GM12878 (cell line): ENCODE measurements around the gene CCDC85A. TPM values are rescaled to one million over a fixed set of nuclear protein-coding genes. Genes with fewer than 3 reads are reported as not detected.

Experiments
- ATAC-seq: fragments of 200-7000 bp; cut with Tn5 transposase; 3 replicates; pipeline ENCODE4 v1.9.1; 2020; ENCODE audit warnings: mild to moderate bottlenecking, moderate library complexity
- BruUV-seq: library from RNA; stranded (reverse); fragments of 400-500 nt; replicated peaks from 2 replicates; lab custom pipeline; 2021; lab: Mats Ljungman, UMichigan
- CTCF ChIA-PET: fragments of 300-600 bp; sonication (Branson Sonifier 250); formaldehyde crosslinking; extraction: SDS; loops from one replicate; lab custom pipeline; 2021; ENCODE audit warnings: inconsistent platforms; lab: Yijun Ruan, JAX
- POLR2A ChIA-PET: fragments of 350-600 bp; formaldehyde crosslinking; extraction: SDS; loops from one replicate; lab custom pipeline; 2021; ENCODE audit warnings: inconsistent platforms; lab: Charles Lee
- RAD21 ChIA-PET: fragments of 300-600 bp; sonication (Branson Sonifier 250); formaldehyde crosslinking; loops from one replicate; lab custom pipeline; 2023; ENCODE audit warnings: antibody characterized with exemption; ENCODE audit not compliant: unreplicated experiment; lab: Charles Lee
- SMC1A ChIA-PET: fragments of 300-600 bp; sonication (Branson Sonifier 250); formaldehyde crosslinking; loops from one replicate; lab custom pipeline; 2023; ENCODE audit not compliant: unreplicated experiment, uncharacterized antibody; lab: Charles Lee
- DNase-seq: peaks from one replicate; pipeline ENCODE4 v3.0.0-alpha.2; 2011; ENCODE audit warnings: low read depth, low spot score
- FAIRE-seq: peaks from 3 replicates; lab custom pipeline; 2011; peaks lifted over from hg19 to GRCh38; lab: Jason Lieb, UNC
- H2AFZ ChIP-seq: 2 replicates; pipeline ENCODE4 v1.6.0; 2011; ENCODE audit warnings: low read depth, low read length, control low read depth; ENCODE audit not compliant: control insufficient read depth
- H3K27ac ChIP-seq: 2 replicates; pipeline ENCODE4 v1.5.1; 2011; ENCODE audit warnings: control low read depth; ENCODE audit not compliant: control insufficient read depth, insufficient read depth
- H3K27me3 ChIP-seq, 2 experiments: replicated peaks in 1 of 2; 2 replicates each; pipeline versions ENCODE4 v1.6.0 to v1.6.1; 2011; ENCODE audit warnings: low read length in 1 of 2; ENCODE audit not compliant: control insufficient read depth in 2 of 2, insufficient read depth in 2 of 2
- H3K36me3 ChIP-seq, 2 experiments: 2 replicates each; pipeline ENCODE4 v1.5.1; 2011; ENCODE audit warnings: low read length in 1 of 2; ENCODE audit not compliant: control insufficient read depth in 2 of 2, insufficient read depth in 2 of 2
- H3K4me1 ChIP-seq: 2 replicates; pipeline ENCODE4 v1.6.1; 2011; ENCODE audit warnings: mild to moderate bottlenecking, low read length, moderate library complexity, mixed read lengths; ENCODE audit not compliant: control insufficient read depth, insufficient read depth
- H3K4me2 ChIP-seq: 2 replicates; pipeline ENCODE4 v1.6.0; 2011; ENCODE audit warnings: control low read depth; ENCODE audit not compliant: control insufficient read depth, insufficient read depth
- H3K4me3 ChIP-seq: fragments of 200-600 bp; sonication (generic); 2 replicates; pipeline ENCODE4 v1.5.1; 2016
- H3K79me2 ChIP-seq: 2 replicates; pipeline ENCODE4 v1.6.0; 2011; ENCODE audit warnings: low read length; ENCODE audit not compliant: control insufficient read depth, insufficient read depth
- H3K9ac ChIP-seq: 2 replicates; pipeline ENCODE4 v1.8.0; 2011; ENCODE audit warnings: low read length, control low read depth, mixed read lengths; ENCODE audit not compliant: control insufficient read depth, insufficient read depth
- H3K9me3 ChIP-seq: replicated peaks from 3 replicates; pipeline ENCODE4 v1.5.1; 2011; ENCODE audit warnings: mild to moderate bottlenecking, low read length; ENCODE audit not compliant: control insufficient read depth, insufficient read depth
- H4K20me1 ChIP-seq: 2 replicates; pipeline ENCODE4 v1.6.0; 2011; ENCODE audit not compliant: control insufficient read depth, insufficient read depth
- BCLAF1 ChIP-seq: fragments of 450-650 bp; IDR thresholded peaks from 2 replicates; pipeline ENCODE4 v1.6.1; 2017; ENCODE audit warnings: antibody characterized with exemption, mild to moderate bottlenecking, moderate library complexity
- ETV6 ChIP-seq, 2 experiments: fragments of 450-650 bp in 1 of 2; IDR thresholded peaks in 1 of 2; conservative IDR thresholded peaks in 1 of 2; 2 replicates each; pipeline ENCODE4 v1.6.1; 2014; ENCODE audit warnings: antibody characterized with exemption in 1 of 2, borderline replicate concordance in 1 of 2, low read depth in 1 of 2, mild to moderate bottlenecking in 1 of 2, moderate library complexity in 1 of 2
- IRF4 ChIP-seq: IDR thresholded peaks from 2 replicates; pipeline ENCODE4 v1.6.1; 2011; ENCODE audit warnings: low read depth, low read length
- MTA2 ChIP-seq: fragments of 450-650 bp; IDR thresholded peaks from 2 replicates; pipeline ENCODE4 v1.6.1; 2016; ENCODE audit warnings: low read depth, mild to moderate bottlenecking, moderate library complexity
- MXI1 ChIP-seq: fragments of 150-350 bp; IDR thresholded peaks from 2 replicates; pipeline ENCODE4 v1.6.1; 2011; ENCODE audit warnings: low read depth, mild to moderate bottlenecking, inconsistent platforms, low read length, improper control_type of control experiment
- MYC ChIP-seq: IDR thresholded peaks from 2 replicates; pipeline ENCODE4 v1.6.1; 2011; ENCODE audit warnings: mild to moderate bottlenecking, low read length, moderate library complexity, inconsistent platforms; ENCODE audit not compliant: insufficient read depth, insufficient replicate concordance, insufficient read length, severe bottlenecking
- NRF1 ChIP-seq: conservative IDR thresholded peaks from 2 replicates; pipeline ENCODE4 v1.6.1; 2011; ENCODE audit warnings: mild to moderate bottlenecking, low read depth, low read length, improper control_type of control experiment
- PAX8 ChIP-seq: fragments of 450-650 bp; IDR thresholded peaks from 2 replicates; pipeline ENCODE4 v1.6.1; 2017; ENCODE audit warnings: mild to moderate bottlenecking, moderate library complexity
- PML ChIP-seq: IDR thresholded peaks from 2 replicates; pipeline ENCODE4 v1.6.1; 2012; ENCODE audit warnings: low read length, inconsistent platforms
- RCOR1 ChIP-seq: conservative IDR thresholded peaks from 2 replicates; pipeline ENCODE4 v1.6.1; 2012; ENCODE audit warnings: low read depth, low read length, improper control_type of control experiment
- RUNX3 ChIP-seq: IDR thresholded peaks from 2 replicates; pipeline ENCODE4 v1.6.1; 2012; ENCODE audit warnings: low read length, inconsistent platforms
- SMAD5 ChIP-seq: IDR thresholded peaks from 2 replicates; pipeline ENCODE4 v1.6.1; 2016; ENCODE audit warnings: antibody characterized with exemption, low read depth
- SPI1 ChIP-seq: IDR thresholded peaks from 2 replicates; pipeline ENCODE4 v1.6.1; 2011; ENCODE audit warnings: low read depth, mild to moderate bottlenecking, low read length, moderate library complexity, borderline replicate concordance; ENCODE audit not compliant: insufficient read depth
- ZNF217 ChIP-seq: fragments of 450-650 bp; IDR thresholded peaks from 2 replicates; pipeline ENCODE4 v1.6.1; 2017; ENCODE audit warnings: antibody characterized with exemption, mild to moderate bottlenecking
- WGBS: methylation state at CpG from one replicate; pipeline ENCODE4 v1.1.6; 2016; ENCODE audit warnings: low lambda C conversion rate; ENCODE audit not compliant: insufficient replicate concordance, insufficient coverage; ENCODE audit errors: missing lambda C conversion rate; 5-methylcytosine and 5-hydroxymethylcytosine counted together
- in situ Hi-C: fragments of 300-500 bp; cut with MboI; formaldehyde crosslinking; loops from 9 replicates; pipeline ENCODE4 v1.14.3; 2018; ENCODE audit warnings: mixed read lengths
- intact Hi-C: fragments of 100-400 bp; cut with micrococcal nuclease; formaldehyde crosslinking; loops from one replicate; pipeline ENCODE4 v1.14.2; 2022; ENCODE audit not compliant: unreplicated experiment
- polyA plus RNA-seq, 11 experiments: library from polyadenylated mRNA; depleted of rRNA in 4 of 11; unstranded in 6 of 11; stranded (reverse) in 5 of 11; fragments of >200 nt; fragmentation: Nextera tagmentation in 4 of 11; fragmentation: Illumina TruSeq in 1 of 11; extraction: Ambion mirVana in 4 of 11; extraction: Trizol in 1 of 11; gene quantifications; 1 replicate in 1 of 11; 2 replicates in 10 of 11; pipeline versions ENCODE4 v1.2.1 to v1.2.3, GENCODE V29; 2011 to 2016; ENCODE audit warnings: inconsistent platforms in 2 of 11, missing spikeins in 2 of 11, low read depth in 1 of 11
- total RNA-seq, 4 experiments: library from RNA; depleted of rRNA in 3 of 4; stranded (reverse); fragments of >200 nt in 3 of 4; fragmentation: Illumina TruSeq in 1 of 4; extraction: Trizol in 1 of 4; gene quantifications; 2 replicates each; pipeline versions ENCODE4 v1.2.1 to v1.2.3, GENCODE V29; 2013 to 2021

CCDC85A gene
- total and polyA plus RNA-seq, 10 of the 15 experiments (the other 5 are each of a cell fraction or from before 2014, with no cell fraction given) = 0.02 to 0.57 (median 0.04) TPM; not detected in 7

- in situ Hi-C loops (no loop called here), intact Hi-C loops (no loop called here)
- ATAC-seq (no peak), FAIRE-seq (no peak), DNase-seq (no peak)
- no peaks in the 10 kb centered on the region for H3K27me3 ChIP-seq
- H3K36me3 ChIP-seq = no peaks in the 10 kb centered on the region
- no peak overlapping the region for H3K27ac ChIP-seq
- no peak overlapping the region for H2AFZ ChIP-seq
- no TSS peak for BruUV-seq
- ChIA-PET POLR2A (no interaction called here), RAD21 (no interaction called here), SMC1A (no interaction called here), CTCF (no interaction called here)
- TF ChIP-seq MXI1 (no peak), PAX8 (no peak), ETV6 (conservative IDR thresholded peaks at IDR 0.05 in 1 of 2, IDR thresholded peaks at IDR 0.05 in 1 of 2; ENCODE audit: borderline replicate concordance in 1 of 2, low read depth in 1 of 2) (no peak), MTA2 (no peak), PML (no peak), NRF1 (no peak), MYC (no peak), SPI1 (no peak), IRF4 (no peak), BCLAF1 (no peak), RCOR1 (no peak), SMAD5 (no peak), RUNX3 (no peak), ZNF217 (no peak)
- no peak overlapping the region for H3K4me3 ChIP-seq
- H4K20me1 ChIP-seq = no peaks in the 10 kb centered on the region
- no peaks in the 10 kb centered on the region for H3K4me1 ChIP-seq
- WGBS = 19% methylated on average over 3 of the region's 3 CpGs
- no peaks in the 10 kb centered on the region for H3K79me2 ChIP-seq
- no peak overlapping the region for H3K9ac ChIP-seq
- H3K9me3 ChIP-seq = no peaks in the 10 kb centered on the region
- H3K4me2 ChIP-seq = no peak overlapping the region
Observed at GRCh38 chr2:56297671-56298070, 113.9 kb downstream of the CCDC85A start.
